BJ (cell line): ENCODE measurements around the gene AHRR. TPM values are rescaled to one million over a fixed set of nuclear protein-coding genes. Genes with fewer than 3 reads are reported as not detected.

Source experiments
- CTCF ChIA-PET: fragments of 350-600 bp; formaldehyde crosslinking; extraction: SDS; loops from one replicate; lab custom pipeline; 2021; ENCODE audit warnings: antibody characterized with exemption, inconsistent platforms; lab: Yijun Ruan, JAX
- POLR2A ChIA-PET: fragments of 300-600 bp; sonication (Branson Sonifier 250); formaldehyde crosslinking; extraction: SDS; loops from one replicate; lab custom pipeline; 2021; ENCODE audit warnings: antibody characterized with exemption; lab: Charles Lee
- DNase-seq: peaks from one replicate; pipeline ENCODE4 v3.0.0-alpha.2; 2011; ENCODE audit warnings: low read depth
- H3K27me3 ChIP-seq: 2 replicates; pipeline ENCODE4 v1.6.0; 2011; ENCODE audit warnings: low read length; ENCODE audit not compliant: control insufficient read depth, insufficient read depth
- H3K36me3 ChIP-seq: 2 replicates; pipeline ENCODE4 v1.5.1; 2011; ENCODE audit warnings: low read length; ENCODE audit not compliant: control insufficient read depth, insufficient read depth
- H3K4me3 ChIP-seq: 2 replicates; pipeline ENCODE4 v1.5.1; 2011; ENCODE audit warnings: low read depth, mild to moderate bottlenecking, control low read depth, low read length
- CTCF ChIP-seq: IDR thresholded peaks from 2 replicates; pipeline ENCODE4 v1.5.1; 2011; ENCODE audit warnings: low read depth, mild to moderate bottlenecking, control low read depth, inconsistent platforms, low read length, moderate library complexity; ENCODE audit not compliant: insufficient read depth
- polyA plus RNA-seq: library from polyadenylated mRNA; depleted of rRNA; stranded (reverse); fragments of >200 nt; gene quantifications from 2 replicates; pipeline ENCODE4 v1.2.3, GENCODE V29; 2011

The AHRR gene
- polyA plus RNA-seq, 1 experiment: 36.4 TPM

GRCh38 chr5:459562-460272 is 138.2 kb downstream of the AHRR start:
- no peaks in the 10 kb centered on the region for H3K27me3 ChIP-seq
- H3K4me3 ChIP-seq: no peak overlapping the region
- CTCF ChIA-PET: interaction anchor here (0.8 kb wide), 1 partner anchor 10 kb away, joined by 3 read pairs; no protein-coding TSS in a partner anchor
- DNase-seq: no peak
- no peak for TF ChIP-seq CTCF
- H3K36me3 ChIP-seq: peaks cover 32% of the 10 kb centered on the region
- POLR2A ChIA-PET: no interaction called here

- H3K36me3 ChIP-seq: peaks cover 34% of the 10 kb centered on the region
- no peak for DNase-seq
- H3K27me3 ChIP-seq: no peaks in the 10 kb centered on the region
- no peak for TF ChIP-seq CTCF
- ChIA-PET POLR2A (no interaction called here), CTCF (no interaction called here)
- H3K4me3 ChIP-seq: no peak overlapping the region
Observed at GRCh38 chr5:460273-460625, 138.7 kb downstream of the AHRR start.

DNA sequence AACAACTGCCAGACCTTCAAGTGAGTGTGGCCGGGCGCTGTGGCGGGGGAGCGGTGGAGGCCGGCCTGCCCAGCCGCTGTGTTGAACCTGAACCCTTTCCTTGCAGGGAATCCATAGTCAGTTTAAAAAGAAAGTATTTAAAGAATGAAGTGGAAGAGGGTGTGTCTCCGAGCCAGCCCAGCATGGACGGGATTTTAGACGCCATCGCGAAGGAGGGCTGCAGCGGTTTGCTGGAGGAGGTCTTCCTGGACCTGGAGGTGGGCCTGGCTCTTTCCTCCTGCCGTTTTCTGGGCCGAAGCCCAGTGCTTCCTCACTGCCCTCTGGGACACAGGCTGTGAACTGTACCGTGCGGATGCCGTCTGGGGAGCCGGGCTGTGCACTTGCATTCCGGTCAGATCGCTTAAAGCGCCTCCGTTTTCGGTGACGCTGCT is 140.6 kb downstream of the AHRR start:
- DNase-seq: no peak
- Histone ChIP-seq H3K27me3 (no peaks in the 10 kb centered on the region), H3K4me3 (no peak overlapping the region), H3K36me3 (peaks cover 40% of the 10 kb centered on the region)
- no peak for TF ChIP-seq CTCF
- POLR2A ChIA-PET: no interaction called here
- CTCF ChIA-PET: no interaction called here

DNA sequence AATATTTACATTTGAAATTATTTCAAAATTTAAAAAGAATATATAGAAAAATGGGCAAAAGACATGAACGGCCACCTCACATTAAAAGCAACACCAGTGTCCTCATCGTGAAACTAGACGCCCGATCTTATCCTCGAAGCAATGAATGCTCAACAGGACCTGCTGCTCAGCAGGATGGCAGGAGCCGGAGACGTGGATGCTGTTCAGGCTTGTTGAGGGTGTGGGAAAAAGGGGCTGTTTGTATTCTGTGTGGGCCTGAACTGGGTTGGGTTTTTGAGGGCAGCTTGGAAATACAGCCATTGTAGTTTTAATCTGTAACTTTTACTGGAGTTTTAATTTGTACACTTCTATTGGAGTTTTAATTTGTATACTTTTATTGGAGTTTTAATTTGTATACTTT is 141.8 kb downstream of the AHRR start:
- H3K36me3 ChIP-seq: peaks cover 33% of the 10 kb centered on the region
- POLR2A ChIA-PET: no interaction called here
- H3K27me3 ChIP-seq: no peaks in the 10 kb centered on the region

DNA sequence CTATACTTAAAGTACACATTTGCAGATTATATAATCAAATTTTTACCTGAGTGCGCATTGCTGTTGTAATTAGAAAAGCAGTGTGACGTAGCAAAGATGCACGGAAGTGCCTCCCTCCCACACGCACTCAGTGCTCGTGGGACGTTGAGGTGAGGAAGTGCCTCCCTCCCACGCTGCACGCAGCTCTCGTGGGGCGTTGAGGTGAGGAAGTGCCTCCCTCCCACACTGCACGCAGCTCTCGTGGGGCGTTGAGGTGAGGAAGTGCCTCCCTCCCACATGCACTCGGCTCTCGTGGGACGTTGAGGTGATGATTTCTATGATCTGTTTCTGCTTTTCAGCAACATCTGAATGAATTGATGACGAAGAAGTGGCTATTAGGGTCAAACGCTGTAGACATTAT is 142.4 kb downstream of the AHRR start:
- DNase-seq: no peak
- POLR2A ChIA-PET: no interaction called here
- TF ChIP-seq CTCF: no peak
- Histone ChIP-seq H3K36me3 (peaks cover 33% of the 10 kb centered on the region), H3K27me3 (no peaks in the 10 kb centered on the region), H3K4me3 (no peak overlapping the region)
- CTCF ChIA-PET: no interaction called here

More for the DNA sequence above, 141.8 kb downstream of the AHRR start:
- TF ChIP-seq CTCF: no peak
- no peak for DNase-seq
- CTCF ChIA-PET: no interaction called here
- H3K4me3 ChIP-seq: no peak overlapping the region
